GM11168 (cell line): ENCODE results near the gene ZNF12.

Source experiments
- in situ Hi-C: fragments of 300-500 bp; cut with MboI; formaldehyde crosslinking; loops from one replicate; pipeline ENCODE4 v1.12.0; 2022; ENCODE audit warnings: low sequenced_read_pairs; ENCODE audit not compliant: unreplicated experiment

The ZNF12 gene

DNA sequence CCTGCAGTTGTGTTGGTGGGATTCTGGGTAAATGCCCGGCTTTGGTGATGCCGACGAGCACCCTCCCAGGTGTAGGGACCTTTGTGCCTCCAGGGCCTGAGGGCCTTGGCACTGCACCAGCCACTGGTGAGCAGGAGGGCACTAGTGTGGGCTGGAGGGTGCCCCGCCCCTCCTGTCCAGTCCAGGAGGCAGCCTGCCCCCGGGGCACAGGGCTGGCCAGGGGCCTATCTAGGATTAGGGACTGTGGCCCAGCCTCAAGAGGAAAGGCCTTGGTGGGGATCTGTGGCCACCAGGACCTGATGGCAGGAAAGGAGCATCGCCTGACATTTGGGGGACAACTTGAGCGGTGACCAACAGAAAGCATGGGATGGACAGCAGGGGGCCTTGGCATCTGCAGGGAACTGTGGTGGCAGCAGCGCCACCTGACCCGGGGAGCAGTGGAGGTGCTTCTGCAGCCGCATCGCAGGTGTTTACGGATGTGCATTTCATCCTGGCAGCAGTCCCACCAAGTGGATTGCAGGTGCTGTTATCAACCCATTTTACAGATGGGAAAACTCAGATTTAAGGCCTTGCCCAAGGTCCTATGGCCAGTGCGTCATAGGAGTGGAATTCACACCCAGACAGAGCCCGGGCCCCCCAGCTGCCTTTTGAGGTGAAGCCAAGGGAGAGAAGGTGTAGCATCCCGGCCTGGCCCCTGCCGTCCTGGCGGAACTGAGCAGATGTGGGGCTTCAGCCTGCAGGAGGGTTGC is 58.5 kb downstream of the ZNF12 start:
- in situ Hi-C loops = no loop called here

DNA sequence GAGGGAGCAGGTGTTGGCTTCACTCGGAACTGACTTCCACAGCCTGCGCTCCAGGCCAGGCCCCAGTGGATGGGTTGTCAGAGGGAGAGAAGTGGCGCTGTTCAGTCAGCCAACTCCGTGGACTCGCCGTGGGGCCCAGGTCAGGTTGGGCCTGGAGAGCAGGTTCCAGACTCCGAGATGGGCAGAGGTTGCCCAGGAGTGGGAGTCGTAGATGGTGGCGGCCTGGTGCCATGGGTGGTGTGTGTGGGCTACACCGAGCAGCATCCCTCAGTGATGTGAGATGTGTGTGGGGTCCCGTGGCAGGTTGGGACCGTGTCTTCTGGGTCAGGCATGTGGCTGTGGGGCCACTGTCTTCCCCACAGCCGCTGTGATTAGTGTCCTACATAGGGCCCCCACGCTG is 59.2 kb downstream of the ZNF12 start:
- in situ Hi-C loops = no loop called here

DNA sequence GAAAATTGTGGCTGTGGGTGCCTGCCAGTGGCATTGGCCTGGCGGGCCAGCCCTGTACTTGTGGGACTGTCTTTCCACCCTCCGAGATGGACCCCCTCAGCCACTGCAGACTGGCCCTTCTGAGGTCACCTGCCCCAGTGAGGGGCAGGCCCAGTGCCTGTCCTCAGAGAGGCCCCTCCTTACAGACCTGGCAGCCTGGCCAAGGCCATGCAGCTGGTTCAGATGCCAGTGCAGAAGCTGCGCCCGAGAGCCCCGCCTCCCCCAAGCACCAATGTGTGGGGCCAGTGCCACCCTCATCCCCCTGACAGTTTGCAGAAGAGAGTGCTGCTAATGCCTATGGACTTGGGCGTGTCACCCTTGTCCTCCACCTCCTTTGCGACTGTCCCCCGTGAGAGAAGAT is 59.7 kb downstream of the ZNF12 start:
- in situ Hi-C loops = no loop called here

DNA sequence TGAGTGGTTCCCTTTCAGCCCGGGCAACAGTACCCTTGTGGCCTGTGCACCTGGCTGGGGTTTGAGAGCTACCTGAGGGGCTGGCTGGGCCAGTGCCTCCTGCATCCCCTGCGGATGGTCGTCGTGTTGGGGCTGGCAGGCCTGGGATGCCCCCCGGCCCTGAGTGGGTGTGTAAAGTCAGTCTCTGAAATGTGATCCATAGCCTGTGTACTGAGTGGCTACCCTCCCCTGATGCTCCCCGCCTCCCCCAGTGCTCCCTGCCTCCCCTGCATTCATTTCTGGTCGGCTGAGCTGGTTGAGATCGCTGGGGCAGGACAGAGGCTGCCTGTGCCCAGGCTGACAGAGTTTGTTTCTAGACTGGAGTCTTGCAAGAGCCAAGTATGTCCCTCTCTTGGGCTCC is 60.3 kb downstream of the ZNF12 start:
- in situ Hi-C loops = no loop called here

DNA sequence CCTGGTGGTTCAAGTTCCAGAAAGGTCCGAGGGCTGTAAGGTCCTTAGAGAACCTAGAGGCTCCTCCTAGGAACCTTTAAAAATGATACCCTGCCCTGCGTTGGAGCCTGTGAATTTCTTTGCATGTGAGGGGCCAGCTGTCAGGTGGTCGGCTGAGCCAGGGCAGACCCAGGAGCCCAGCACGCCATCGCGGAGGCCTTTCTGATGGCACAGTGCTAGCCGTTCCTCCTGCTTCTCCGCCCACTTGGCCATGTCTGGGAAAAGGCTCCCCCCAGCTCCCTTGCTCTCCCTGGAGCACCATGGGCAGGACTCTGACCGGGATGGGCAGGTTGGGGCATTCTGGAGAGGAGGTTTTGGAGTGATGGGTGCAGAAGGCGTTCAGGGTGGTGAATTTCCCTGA is 62.0 kb downstream of the ZNF12 start:
- in situ Hi-C loops = no loop called here

DNA sequence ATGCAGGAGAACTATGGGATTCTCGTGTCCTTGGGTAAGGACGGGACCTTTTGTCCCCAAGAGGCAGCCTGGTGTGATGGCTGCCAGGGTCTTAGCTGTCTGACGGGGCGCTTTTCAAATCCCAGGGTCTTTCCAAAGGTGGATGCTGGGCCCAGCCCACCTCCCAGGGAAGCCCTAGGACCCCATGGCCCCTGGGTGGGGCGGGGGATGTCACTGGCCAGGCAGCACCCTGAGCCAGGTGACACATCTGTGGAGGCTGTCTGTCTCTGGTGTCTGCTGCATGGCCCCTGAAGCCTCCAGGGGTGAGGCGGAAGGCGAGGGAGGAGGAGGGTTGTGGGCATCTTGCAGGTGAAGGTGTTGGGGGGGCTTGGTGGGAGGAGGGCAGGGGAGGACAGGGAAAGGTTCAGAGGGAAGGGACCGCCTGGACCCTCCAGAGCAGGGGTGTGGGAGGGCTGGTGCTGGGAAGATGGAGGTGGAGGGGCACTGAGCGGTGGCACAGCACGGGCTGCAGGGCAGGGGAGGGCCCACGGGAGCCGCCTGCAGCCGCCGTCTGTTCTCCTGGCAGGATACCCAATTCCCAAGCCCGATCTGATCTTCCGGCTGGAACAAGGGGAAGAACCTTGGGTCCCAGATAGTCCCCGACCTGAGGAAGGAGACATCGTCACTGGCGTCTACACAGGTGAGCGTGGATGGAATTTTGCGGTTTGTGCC is 62.7 kb downstream of the ZNF12 start:
- in situ Hi-C loops = no loop called here

DNA sequence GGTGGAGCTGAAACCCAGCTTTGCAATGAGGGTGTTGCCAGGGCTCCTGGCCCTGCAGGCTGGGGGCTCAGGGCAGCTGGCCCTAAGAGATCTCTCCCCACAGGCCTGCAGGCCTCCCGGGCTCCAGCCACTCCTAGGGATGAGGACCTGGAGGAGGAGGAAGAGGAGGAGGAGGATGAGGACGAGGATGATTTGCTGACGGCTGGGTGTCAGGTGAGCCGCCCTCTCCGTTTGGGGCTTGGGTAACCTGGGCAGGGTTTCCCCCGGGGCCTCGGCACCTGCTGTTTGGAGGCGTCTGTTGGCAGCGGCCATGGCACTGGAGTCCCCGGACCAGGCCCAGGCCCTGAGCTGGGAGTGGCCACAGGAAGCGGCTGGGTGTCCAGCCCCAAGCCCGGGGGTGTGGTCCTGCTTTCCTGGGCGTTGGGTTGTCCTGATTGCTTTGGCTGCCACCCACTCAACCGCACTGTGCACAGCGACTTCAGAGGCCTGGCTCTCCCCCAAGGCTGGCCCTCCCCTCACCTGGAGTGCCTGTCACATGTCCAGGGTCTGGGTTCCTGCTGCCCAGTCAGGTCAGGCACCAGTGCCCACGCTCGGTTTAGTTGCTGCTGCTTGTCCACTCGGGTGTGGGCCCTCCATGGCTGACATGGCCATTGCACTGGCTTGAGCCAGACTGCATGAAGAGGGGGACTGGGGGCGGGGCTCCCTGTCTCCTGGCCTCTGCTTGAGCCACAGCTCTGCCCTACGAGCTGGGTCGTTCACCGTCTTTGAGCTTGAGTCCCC is 63.7 kb downstream of the ZNF12 start:
- in situ Hi-C loops = no loop called here

DNA sequence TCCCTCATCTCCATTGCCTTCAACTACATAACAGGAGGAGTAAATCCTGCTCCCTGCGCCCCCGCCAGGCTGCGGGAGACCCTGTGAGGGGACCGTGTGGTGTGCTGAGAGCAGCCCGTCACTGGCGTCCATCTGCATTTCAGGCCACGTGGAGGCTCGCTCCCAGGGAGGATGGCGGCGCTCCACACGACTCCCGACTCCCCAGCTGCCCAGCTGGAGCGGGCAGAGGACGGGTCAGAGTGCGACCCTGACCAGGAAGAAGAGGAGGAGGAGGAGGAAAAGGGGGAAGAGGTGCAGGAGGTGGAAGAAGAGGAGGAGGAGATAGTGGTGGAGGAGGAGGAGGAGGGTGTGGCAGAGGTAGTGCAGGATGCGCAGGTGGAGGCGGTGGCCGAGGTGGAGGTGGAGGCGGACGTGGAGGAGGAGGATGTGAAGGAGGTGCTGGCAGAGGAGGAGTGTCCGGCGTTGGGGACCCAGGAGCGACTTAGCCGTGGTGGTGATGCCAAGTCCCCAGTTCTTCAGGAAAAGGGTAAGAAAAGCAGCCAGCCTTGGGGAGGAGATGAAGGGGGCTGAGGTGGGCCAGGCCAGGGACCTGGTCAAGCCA is 64.4 kb downstream of the ZNF12 start:
- in situ Hi-C loops = no loop called here

DNA sequence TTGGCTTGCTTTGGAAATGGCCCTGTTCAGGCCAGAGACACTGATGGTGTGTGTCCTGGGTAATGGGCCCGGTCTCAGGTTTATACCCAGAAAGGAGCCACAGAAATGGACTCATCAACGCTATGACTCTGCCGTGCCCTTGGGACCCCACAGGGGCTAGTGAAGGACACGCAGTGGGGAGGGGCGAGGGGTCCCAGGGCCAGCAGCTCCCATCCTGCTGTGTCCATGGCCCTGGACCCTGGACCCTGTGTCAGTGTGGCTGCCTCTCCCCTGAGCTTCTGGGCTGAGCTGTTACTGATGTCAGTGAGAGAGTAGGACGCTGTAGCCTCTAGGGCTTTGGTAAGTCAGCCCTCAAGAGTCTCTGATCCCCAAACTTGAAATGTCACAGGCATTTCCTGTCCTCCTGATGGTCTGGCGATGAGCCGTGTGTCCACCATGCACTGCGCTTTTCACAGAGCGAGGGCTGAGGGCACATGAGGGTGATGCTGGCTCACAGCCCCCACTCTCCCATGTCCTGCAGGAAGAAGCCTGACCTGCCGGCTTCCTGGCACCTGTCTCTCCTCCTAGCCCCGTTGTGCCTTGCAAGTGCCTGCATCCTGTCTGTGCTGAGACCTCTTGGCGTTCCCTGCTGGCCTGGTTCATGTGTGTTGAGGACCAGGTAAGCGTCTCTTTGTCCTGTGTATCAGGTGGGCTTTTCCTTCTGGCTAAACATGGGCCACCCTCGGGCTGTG is 65.3 kb downstream of the ZNF12 start:
- in situ Hi-C loops = no loop called here

DNA sequence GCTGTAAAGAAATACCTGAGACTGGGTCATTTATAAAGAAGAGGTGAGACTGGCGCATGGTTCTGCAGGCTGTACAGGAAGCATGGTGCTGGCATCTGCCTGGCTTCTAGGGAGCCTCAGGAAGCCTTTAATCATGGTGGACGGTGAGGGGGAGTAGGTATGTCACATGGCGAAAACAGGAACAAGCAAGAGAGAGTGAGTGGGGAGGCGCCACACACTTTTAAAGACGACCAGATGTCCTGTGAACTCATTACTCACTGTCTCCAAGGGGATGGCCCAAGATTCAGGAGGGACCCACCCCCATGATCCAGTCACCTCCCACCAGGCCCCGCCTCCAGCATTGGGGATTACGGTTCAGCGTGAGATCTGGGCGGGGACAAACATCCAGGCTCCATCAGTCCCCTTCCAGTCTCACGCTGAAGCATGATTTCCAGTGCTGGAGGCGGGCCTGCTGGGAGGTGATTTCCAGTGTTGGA is 66.5 kb downstream of the ZNF12 start:
- in situ Hi-C loops = no loop called here

DNA sequence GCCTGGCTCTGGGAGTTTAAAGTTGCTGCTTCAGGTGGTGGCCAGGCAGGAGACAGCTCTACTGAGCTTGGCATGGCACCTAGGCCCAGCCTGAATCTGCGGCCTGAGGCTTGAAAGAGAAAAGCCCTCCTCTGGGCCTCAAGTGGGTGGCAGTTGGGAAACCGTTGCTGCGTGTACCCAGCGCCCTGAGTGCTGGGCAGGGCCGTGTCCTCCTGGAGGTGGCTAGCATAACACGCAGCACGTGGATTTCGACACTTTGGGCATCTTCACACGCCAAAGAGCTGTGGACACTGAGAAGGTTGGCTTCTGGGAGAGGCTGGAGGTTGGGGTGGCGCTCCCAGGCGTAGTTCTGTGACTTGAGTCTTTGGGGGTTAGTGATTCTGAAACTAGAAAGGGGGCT is 67.1 kb downstream of the ZNF12 start:
- in situ Hi-C loops = no loop called here

DNA sequence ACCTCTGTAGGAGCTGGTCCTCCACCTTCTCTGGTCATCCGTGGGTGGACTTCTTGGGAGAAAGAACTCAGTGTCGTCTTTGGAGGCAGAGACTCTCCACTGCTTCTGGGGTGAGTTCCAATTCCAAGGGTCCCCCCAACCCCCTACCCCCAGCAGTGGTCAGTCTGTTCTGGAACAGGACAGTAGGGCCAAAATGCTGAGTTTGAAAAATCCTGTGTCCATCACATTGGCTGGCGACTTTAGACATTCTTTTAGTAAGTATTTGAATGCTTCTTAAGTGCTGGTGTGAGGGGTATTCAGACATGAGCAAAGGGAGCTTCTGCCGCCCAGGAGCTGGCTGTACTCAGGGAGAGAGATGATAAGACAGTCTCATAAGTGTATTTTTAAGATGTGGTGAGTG is 67.7 kb downstream of the ZNF12 start:
- in situ Hi-C loops = no loop called here
